ENCODE results near the gene ROR2.

Gene ROR2

GRCh38 chr9:91840882-91841281 lies 109.1 kb downstream of the ROR2 start:
- DNase-seq: no peak

DNA sequence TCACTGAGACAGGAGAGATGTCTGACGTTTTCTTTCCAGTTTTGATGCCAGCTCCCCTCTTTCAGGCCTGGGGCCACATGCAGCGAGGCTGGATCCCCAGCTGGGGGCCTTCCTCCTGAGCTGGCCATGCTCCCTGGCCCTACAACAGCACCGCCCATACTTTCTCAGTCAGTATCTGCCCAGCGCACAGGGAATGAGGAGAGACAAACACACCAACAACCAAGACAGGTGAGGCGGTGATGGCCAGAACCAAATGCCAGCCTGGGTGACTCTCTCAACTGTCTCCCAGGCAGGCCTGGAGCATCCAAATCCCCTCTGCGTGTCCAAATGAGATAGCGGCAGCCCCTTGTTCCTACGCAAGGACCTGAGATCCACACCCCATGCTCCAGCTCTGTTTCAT lies 109.6 kb downstream of the ROR2 start:
- no peak for DNase-seq

- no peak for DNase-seq
These were observed 110.0 kb downstream of the ROR2 start for GRCh38 chr9:91839926-91840465.

DNA sequence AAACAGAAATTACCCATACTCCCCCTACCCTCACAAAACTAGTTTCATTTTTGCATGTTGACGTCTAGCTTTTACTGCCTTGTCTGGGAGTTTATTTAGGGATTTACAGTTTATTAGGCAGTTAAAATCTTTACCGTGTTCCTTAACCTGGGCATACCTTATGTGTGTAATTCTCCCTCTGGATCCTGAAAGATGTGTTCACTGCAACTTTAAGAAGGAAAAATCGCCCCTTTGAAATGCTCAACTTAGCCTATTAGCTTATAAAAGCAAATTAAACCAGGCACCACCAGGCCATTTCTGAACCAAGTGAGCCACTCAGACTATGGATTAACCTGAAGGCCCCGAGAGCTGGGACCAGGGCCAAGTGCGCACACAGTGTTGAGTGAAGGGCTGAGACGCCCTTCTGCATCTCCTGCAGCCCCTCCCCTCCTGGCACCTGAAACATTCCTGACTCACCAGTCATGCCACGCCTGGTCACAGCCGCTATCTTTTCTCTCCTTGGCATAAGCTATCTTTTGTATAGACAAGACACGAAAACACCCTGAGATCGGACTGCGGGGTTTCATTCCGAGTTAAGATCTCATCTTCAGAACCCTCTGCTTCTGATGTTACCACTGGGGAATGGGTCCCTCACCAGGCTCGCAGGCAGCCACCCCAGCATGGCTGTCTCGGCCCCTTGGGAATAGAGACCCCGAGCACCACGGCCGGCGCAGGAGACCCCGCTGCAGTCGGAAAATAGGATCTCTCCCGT lies 111.9 kb downstream of the ROR2 start:
- no peak for DNase-seq

DNA sequence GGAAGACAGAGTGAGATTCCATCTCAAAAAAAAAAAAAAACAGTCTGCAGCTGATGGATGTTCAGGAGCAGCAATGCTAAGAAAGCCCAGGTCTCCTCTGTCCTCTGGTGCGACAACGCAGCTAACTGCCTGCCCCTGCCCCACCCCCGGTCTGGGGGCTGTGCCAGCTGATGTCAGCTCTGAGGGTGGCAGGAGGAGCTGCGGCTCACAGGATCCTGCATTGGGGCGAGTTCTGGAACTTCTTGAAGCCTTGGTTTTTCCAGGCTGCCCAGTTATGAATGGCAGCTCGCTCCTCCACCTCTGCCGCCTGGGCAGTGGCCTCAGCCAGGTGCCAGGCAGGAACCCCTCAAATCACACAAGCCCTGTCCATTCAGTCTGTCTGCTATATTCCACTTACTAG lies 113.5 kb downstream of the ROR2 start:
- no peak for DNase-seq

DNA sequence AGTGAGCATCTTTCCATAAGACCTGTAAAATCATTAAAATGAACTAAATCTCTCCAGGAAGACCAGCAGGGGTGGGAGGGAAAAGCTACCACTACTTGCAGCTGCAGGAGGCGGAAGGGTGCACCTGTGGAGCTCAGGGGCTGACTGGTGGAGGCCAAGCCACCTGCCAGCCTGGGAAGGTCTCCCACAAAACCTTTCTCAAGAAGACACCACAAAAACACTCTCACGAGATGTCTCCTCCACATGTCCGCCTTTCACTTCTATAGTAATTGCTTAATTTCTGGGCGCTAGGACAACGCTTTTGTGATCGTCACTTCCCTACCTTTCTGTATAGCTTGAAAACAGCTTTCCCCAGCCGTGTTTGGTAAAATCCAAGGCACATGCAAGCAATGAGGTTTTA lies 114.4 kb downstream of the ROR2 start:
- DNase-seq: no peak

- DNase-seq: no peak
These were observed 114.8 kb downstream of the ROR2 start for GRCh38 chr9:91835216-91835615.

DNA sequence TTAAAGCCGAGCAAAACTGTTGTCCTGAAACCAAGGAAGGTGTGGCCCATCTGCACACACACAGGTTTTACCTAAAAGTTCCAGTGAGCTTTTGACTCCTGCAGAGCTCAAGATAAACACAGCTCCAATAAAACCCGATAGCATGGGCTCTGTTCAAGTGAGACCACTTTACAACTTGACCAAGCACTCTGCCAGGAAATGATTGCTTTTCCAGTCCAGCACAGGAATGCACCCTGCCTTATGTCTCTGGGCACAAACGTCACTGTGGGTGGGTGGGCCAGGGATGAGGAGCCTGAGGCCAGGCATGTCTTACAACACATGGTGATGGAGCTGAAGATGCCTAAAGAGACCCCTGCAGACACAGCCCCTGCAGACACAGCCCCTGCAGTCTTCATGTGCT lies 115.3 kb downstream of the ROR2 start:
- no peak for DNase-seq

- no peak for DNase-seq
These were observed 116.2 kb downstream of the ROR2 start for GRCh38 chr9:91833878-91834255.

DNA sequence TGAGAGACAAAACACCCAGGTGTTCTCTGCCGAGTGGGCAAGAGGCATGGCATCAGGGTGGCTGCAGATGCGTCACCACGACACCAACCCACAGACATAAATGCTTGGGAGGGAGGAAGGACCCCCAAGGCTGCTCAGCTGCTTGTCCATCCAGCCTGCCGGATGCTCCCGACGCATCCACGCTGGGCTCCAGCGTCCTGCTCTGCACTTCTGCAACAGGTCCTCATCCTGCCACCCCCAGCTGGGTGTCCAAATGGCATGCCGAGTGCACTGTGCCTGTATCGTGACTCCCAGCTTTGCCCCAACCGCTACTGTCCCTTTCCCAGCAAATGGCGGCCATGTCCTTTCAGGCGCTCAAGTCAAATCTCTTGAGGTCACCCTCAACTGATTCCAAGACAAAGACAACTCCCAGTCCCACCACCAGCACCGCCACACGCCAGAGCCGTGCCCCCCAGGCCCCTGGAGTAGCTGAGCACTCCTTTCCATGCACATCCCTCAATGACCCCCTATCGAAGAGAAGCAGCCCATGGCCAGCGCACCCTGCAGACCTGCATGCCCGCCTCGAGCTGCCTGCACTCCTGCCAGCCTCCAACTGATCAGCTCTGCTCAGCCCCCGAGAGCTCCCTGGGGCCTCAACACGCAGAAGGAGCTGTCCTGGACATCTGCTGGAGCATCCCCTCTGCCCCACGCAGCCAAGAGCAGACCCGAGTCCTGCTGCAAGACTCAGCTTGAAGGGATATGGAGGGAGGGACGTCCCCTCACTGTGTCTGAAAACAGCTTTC lies 116.7 kb downstream of the ROR2 start:
- no peak for DNase-seq

DNA sequence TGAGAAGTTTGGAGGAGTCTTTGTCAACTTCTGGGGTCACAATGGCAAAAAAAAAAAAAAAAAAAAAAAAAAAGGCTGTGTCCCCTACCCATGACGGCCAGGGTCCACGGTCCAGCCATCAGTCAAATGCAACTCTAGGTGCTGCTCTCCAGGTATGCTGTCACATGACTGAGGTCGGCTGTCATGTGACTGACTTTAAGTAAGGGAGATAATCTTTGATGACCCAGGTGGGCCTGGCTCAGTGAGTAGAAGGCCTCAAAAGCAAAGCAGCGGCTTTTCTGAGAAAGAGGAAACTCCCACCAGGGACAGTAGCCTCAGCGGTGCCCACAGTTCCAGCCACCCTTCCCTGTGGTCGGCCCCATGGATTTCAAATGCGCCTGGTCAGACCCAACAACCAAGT lies 117.7 kb downstream of the ROR2 start:
- no peak for DNase-seq

- DNase-seq: no peak
These were observed 124.2 kb downstream of the ROR2 start for GRCh38 chr9:91825866-91826265.

DNA sequence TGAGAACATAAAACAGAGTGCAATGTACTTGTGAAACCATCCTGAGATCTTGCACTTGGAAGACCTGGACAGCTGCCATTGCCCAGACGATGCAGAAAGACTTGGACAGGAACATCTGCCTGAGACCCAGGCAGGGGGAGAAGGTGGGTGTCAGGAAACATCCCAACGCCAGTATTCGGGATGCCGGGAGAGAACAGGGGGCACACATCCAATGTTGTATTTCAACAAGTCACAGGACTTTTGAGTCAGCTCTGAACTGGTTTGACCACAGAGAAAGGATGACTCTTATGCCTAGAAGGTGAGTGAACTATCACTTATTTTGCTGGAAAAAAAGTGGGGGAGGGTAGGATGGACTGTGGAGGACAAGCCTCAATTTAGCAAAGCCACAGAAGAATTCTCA lies 124.6 kb downstream of the ROR2 start:
- DNase-seq: no peak

DNA sequence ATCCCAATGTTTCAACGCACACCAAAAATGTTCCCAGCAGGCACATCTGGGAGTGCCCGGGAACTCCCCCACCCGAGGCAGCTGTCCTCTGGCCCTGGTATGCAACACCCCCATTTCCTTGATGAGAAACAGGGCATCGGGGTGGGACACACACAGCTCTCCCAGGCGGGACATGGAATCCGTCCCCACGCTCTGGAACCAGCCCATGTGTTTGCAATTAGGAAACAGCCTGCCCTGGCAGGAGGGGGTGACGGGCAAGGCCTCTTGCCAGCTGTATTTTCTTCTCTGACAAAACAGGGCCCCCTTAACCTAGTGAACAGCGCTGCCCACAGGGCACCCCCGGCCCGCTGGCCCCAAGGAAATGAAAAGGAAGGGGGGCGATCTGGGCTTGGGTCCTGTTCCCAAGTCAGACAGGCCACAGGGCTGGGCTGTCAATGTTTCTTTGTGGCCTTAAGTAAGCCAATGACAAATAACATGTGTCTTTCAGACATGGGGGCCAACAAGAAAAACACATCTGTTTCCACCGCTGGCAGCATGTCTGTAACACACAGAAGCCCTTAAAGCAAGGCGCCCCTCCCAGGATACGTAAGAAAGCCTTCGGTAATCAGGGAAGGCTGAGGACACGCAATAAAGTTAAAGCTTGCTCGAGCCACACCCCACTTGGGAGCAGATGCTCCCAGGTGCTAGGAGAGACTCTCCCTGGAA lies 125.3 kb downstream of the ROR2 start:
- DNase-seq: no peak

- no peak for DNase-seq
These were observed 125.9 kb downstream of the ROR2 start for GRCh38 chr9:91824151-91824550.

DNA sequence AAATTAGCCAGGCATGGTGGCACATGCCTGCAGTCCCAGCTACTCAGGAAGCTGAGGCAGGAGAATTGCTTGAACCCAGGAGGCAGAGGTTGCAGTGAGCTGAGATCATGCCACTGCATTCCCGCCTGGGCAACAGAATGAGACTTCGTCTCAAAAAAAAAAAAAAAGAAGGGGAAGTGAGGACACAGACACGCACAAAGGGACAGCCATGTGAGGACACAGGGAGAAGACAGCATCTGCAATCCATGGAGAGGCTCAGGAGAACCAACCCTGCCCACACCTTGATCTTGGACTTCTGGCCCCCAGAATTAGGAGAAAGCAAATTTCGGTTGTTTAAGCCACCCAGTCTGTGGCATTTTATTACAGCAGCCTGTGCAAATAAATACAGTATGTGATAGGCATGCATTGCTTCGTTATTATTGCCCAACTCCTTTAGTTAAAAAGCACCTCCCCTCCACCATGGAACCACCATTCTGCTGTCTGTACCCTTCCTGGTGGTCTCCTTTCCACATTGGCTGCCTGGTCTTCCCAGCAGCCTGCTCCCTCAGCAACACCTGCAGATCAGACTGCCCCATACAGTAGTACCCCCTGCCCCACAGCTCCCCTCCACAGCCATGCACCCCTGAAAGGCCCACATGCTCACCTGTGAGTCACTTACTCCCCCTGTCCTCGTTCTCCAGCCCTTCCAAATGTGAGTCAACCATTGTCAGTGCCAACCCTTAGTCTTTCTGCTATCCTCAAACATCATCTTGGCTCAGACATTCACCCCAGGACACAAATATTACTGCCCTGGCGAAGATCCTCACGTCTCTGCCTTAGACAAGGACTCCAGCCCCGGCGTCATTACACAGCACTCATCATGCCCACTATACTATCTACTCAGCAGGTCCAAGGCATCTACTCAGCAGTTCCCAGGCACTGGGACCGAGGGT lies 128.8 kb downstream of the ROR2 start:
- DNase-seq: no peak

DNA sequence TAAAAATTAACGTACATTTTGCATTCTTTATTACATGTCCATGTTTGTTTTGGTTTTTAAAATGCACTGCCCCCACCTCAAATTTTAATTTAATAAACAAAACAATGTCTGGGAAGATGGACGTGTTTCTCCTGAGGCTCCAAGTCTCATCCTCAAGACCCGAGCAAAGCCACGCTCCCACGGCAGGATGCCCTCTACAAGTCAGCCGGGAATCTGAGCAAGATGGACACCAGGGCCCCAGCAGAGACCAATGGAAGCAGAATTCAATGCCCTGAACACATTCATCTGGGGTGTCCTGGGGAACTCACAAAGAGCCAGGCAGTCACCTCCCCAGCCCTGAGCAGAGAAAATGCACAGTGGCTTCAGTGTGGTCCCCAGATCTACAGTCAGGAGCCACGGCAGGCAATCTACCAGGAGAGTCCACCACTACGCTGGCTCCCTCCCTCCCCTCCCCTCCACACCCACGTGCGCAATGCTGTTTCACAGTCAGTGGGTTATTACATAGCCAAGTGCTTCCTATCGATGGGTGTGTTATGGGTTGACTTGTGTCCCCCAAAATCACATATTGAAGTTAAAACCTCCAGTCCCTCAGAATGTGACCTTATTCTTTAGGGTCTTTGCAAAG lies 129.8 kb downstream of the ROR2 start:
- no peak for DNase-seq

GRCh38 chr9:91818647-91819403 lies 131.2 kb downstream of the ROR2 start:
- DNase-seq: no peak

- no peak for DNase-seq
These were observed 131.8 kb downstream of the ROR2 start for GRCh38 chr9:91818225-91818585.

DNA sequence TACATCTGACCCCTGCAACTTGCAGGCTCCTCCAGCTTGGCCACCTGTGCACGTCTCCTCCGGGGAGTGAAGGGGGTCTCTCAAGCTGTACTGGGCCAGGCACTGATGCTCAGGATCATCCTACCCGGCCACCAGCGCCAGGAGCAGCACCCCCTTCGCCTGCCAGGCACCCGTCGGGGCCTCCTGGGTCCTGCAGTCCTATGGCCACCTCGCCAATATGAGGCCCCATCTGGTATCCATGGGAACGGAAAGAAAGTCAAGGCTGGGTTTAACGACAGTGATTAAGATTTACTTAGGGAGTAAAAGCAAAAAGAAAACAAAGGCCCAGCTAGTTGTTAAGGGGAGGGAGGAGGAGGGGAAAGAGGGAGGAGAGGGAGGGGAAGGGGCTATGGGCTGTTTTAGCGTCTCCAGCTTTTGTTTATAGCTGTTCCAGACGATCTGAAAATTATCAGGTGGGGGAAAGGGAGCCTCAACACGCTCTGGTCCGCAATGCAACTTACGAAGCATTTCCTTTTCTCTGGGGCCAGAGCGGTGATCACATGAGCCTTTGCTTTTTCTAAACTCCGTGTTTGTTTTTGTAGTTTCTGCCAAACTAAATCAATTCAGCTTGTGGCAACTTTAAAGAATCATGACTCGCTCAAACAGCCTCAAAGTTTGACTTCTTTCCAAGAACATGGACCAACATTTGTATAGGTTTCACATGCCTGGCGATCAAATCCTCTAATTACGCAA lies 132.4 kb downstream of the ROR2 start:
- DNase-seq: no peak

DNA sequence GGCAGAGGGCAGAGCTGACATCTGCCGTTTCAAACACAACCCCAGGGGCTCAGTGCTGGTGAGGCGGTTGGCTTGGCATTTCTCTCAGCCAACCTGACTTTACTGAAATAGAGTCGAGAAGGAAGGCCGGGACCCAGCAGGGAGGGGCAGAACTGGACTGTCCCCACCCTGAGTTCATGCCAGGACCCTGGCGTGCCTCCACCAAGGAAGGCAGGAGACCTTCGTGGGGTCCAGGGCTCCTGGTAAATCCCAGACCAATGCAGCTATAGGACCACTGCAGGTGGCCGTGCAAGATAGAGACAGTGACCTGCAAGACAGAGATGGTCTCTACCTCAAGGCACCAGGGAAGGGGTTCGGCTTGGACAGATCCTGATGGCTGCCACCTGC lies 132.9 kb downstream of the ROR2 start:
- DNase-seq: no peak
